K562 (cell line): ENCODE results near the gene CFDP1. TPM values are rescaled to one million over a fixed set of nuclear protein-coding genes. Genes with fewer than 3 reads are reported as not detected.

Experiments
- CBFA2T3 ChIP-seq: fragments of 450-650 bp; IDR thresholded peaks from 2 replicates; pipeline ENCODE4 v1.6.1; 2017
- POLR2AphosphoS5 ChIP-seq: IDR thresholded peaks from 2 replicates; pipeline ENCODE4 v1.6.1; 2011; ENCODE audit warnings: mild to moderate bottlenecking, low read depth, low read length, moderate library complexity; ENCODE audit not compliant: control insufficient read depth, insufficient read depth
- TCF3 ChIP-seq: sonication (generic); formaldehyde crosslinking; IDR thresholded peaks from 2 replicates; pipeline ENCODE4 v1.4.0; 2020; ENCODE audit warnings: mild to moderate bottlenecking, missing genetic modification reagents
- polyA plus RNA-seq, 8 experiments: library from polyadenylated mRNA; depleted of rRNA in 4 of 8; stranded (reverse) in 5 of 8; unstranded in 3 of 8; fragments of >200 nt; fragmentation: Nextera tagmentation in 2 of 8; fragmentation: Illumina TruSeq in 1 of 8; extraction: Ambion mirVana in 2 of 8; extraction: Trizol in 1 of 8; gene quantifications; 2 replicates each; pipeline versions ENCODE4 v1.2.1 to v1.2.3, GENCODE V29; 2011 to 2014; ENCODE audit warnings: inconsistent platforms in 1 of 8, missing spikeins in 1 of 8
- total RNA-seq, 7 experiments: library from RNA; depleted of rRNA in 6 of 7; stranded (reverse); fragments of >200 nt in 6 of 7; fragmentation: Illumina TruSeq in 2 of 7; extraction: Trizol in 2 of 7; gene quantifications; 2 replicates each; pipeline versions ENCODE4 v1.2.1 to v1.2.3, GENCODE V29; 2011 to 2021; ENCODE audit warnings: low replicate concordance in 1 of 7
- TF ChIP-seq, protein P1 (sequence below): fragments of 450-650 bp; IDR thresholded peaks from 2 replicates; pipeline ENCODE4 v1.6.1; 2016; ENCODE audit warnings: mild to moderate bottlenecking, moderate library complexity

The CFDP1 gene
- total and polyA plus RNA-seq, 9 of the 15 experiments (the other 6 are each of a cell fraction or from before 2014, with no cell fraction given), result 31.5 to 78.4 (median 61.7) TPM

DNA sequence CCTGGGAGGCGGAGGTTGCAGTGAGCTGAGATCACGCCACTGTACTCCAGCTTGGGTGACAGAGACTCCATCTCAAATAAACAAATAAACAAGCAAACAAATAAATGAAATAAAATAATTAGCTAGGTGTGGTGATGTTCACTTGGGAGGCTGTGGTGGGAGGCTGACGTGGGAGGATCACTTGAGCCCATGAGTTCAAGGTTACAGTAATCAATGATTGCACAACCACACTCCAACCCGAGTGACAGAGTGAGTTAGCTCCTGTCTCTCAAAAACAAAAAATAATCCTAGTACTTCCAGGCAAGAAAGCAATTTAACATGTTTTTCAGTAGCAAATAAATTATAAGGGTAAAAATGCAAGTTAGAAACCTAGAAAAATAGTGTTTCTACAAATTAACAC is 26.4 kb downstream of the CFDP1 start (continued):
- TF ChIP-seq, protein P1, sequence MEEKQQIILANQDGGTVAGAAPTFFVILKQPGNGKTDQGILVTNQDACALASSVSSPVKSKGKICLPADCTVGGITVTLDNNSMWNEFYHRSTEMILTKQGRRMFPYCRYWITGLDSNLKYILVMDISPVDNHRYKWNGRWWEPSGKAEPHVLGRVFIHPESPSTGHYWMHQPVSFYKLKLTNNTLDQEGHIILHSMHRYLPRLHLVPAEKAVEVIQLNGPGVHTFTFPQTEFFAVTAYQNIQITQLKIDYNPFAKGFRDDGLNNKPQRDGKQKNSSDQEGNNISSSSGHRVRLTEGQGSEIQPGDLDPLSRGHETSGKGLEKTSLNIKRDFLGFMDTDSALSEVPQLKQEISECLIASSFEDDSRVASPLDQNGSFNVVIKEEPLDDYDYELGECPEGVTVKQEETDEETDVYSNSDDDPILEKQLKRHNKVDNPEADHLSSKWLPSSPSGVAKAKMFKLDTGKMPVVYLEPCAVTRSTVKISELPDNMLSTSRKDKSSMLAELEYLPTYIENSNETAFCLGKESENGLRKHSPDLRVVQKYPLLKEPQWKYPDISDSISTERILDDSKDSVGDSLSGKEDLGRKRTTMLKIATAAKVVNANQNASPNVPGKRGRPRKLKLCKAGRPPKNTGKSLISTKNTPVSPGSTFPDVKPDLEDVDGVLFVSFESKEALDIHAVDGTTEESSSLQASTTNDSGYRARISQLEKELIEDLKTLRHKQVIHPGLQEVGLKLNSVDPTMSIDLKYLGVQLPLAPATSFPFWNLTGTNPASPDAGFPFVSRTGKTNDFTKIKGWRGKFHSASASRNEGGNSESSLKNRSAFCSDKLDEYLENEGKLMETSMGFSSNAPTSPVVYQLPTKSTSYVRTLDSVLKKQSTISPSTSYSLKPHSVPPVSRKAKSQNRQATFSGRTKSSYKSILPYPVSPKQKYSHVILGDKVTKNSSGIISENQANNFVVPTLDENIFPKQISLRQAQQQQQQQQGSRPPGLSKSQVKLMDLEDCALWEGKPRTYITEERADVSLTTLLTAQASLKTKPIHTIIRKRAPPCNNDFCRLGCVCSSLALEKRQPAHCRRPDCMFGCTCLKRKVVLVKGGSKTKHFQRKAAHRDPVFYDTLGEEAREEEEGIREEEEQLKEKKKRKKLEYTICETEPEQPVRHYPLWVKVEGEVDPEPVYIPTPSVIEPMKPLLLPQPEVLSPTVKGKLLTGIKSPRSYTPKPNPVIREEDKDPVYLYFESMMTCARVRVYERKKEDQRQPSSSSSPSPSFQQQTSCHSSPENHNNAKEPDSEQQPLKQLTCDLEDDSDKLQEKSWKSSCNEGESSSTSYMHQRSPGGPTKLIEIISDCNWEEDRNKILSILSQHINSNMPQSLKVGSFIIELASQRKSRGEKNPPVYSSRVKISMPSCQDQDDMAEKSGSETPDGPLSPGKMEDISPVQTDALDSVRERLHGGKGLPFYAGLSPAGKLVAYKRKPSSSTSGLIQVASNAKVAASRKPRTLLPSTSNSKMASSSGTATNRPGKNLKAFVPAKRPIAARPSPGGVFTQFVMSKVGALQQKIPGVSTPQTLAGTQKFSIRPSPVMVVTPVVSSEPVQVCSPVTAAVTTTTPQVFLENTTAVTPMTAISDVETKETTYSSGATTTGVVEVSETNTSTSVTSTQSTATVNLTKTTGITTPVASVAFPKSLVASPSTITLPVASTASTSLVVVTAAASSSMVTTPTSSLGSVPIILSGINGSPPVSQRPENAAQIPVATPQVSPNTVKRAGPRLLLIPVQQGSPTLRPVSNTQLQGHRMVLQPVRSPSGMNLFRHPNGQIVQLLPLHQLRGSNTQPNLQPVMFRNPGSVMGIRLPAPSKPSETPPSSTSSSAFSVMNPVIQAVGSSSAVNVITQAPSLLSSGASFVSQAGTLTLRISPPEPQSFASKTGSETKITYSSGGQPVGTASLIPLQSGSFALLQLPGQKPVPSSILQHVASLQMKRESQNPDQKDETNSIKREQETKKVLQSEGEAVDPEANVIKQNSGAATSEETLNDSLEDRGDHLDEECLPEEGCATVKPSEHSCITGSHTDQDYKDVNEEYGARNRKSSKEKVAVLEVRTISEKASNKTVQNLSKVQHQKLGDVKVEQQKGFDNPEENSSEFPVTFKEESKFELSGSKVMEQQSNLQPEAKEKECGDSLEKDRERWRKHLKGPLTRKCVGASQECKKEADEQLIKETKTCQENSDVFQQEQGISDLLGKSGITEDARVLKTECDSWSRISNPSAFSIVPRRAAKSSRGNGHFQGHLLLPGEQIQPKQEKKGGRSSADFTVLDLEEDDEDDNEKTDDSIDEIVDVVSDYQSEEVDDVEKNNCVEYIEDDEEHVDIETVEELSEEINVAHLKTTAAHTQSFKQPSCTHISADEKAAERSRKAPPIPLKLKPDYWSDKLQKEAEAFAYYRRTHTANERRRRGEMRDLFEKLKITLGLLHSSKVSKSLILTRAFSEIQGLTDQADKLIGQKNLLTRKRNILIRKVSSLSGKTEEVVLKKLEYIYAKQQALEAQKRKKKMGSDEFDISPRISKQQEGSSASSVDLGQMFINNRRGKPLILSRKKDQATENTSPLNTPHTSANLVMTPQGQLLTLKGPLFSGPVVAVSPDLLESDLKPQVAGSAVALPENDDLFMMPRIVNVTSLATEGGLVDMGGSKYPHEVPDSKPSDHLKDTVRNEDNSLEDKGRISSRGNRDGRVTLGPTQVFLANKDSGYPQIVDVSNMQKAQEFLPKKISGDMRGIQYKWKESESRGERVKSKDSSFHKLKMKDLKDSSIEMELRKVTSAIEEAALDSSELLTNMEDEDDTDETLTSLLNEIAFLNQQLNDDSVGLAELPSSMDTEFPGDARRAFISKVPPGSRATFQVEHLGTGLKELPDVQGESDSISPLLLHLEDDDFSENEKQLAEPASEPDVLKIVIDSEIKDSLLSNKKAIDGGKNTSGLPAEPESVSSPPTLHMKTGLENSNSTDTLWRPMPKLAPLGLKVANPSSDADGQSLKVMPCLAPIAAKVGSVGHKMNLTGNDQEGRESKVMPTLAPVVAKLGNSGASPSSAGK, result no peak
- TF ChIP-seq POLR2AphosphoS5, result no peak
- no peak for TF ChIP-seq CBFA2T3
- TF ChIP-seq TCF3, result no peak
